HepG2 (cell line): ENCODE data around the gene SLC38A2. TPM values are rescaled to one million over a fixed set of nuclear protein-coding genes. Genes with fewer than 3 reads are reported as not detected.

ENCODE experiments used
- CBX5 ChIP-seq: sonication (generic); formaldehyde crosslinking; IDR thresholded peaks from 2 replicates; pipeline ENCODE4 v1.4.0; 2020; ENCODE audit warnings: missing genetic modification reagents, borderline replicate concordance
- GATAD2A ChIP-seq: IDR thresholded peaks from 2 replicates; pipeline ENCODE4 v1.6.1; 2016
- HNF4A ChIP-seq: sonication (generic); formaldehyde crosslinking; IDR thresholded peaks from 2 replicates; pipeline ENCODE4 v1.4.0; 2020; ENCODE audit warnings: missing genetic modification reagents
- MED1 ChIP-seq: sonication (generic); formaldehyde crosslinking; IDR thresholded peaks from 2 replicates; pipeline ENCODE4 v1.4.0; 2020; ENCODE audit warnings: missing genetic modification reagents
- NBN ChIP-seq: fragments of 450-650 bp; conservative IDR thresholded peaks from 2 replicates; pipeline ENCODE4 v1.6.1; 2017
- POGZ ChIP-seq: sonication (generic); formaldehyde crosslinking; IDR thresholded peaks from 2 replicates; pipeline ENCODE4 v1.4.0; 2020; ENCODE audit warnings: mild to moderate bottlenecking, missing genetic modification reagents
- SALL1 ChIP-seq: sonication (generic); formaldehyde crosslinking; IDR thresholded peaks from 2 replicates; pipeline ENCODE4 v1.8.0; 2022; ENCODE audit warnings: mild to moderate bottlenecking, missing genetic modification reagents
- SAP130 ChIP-seq: IDR thresholded peaks from 2 replicates; pipeline ENCODE4 v1.6.1; 2016; ENCODE audit warnings: low read depth
- SOX5 ChIP-seq: IDR thresholded peaks from 2 replicates; pipeline ENCODE4 v1.6.1; 2016; ENCODE audit warnings: borderline replicate concordance
- ZFY ChIP-seq: sonication (generic); formaldehyde crosslinking; IDR thresholded peaks from 2 replicates; pipeline ENCODE4 v1.4.0; 2020; ENCODE audit warnings: missing genetic modification reagents
- ZNF274 ChIP-seq: sonication (generic); formaldehyde crosslinking; IDR thresholded peaks from 2 replicates; pipeline ENCODE4 v1.5.1; 2020; ENCODE audit warnings: mild to moderate bottlenecking, missing genetic modification reagents
- ZNF331 ChIP-seq: sonication (generic); formaldehyde crosslinking; IDR thresholded peaks from 2 replicates; pipeline ENCODE4 v1.4.0; 2020; ENCODE audit warnings: missing genetic modification reagents
- ZNF652 ChIP-seq: IDR thresholded peaks from 2 replicates; pipeline ENCODE4 v1.6.1; 2016; ENCODE audit warnings: low read depth, borderline replicate concordance
- ZNF780A ChIP-seq: sonication (generic); formaldehyde crosslinking; IDR thresholded peaks from 2 replicates; pipeline ENCODE4 v1.8.0; 2022; ENCODE audit warnings: mild to moderate bottlenecking, missing genetic modification reagents, moderate library complexity
- polyA plus RNA-seq, 8 experiments: library from polyadenylated mRNA; depleted of rRNA in 3 of 8; stranded (reverse) in 7 of 8; unstranded in 1 of 8; fragments of >200 nt; fragmentation: Illumina TruSeq in 4 of 8; extraction: Trizol in 4 of 8; gene quantifications; 2 replicates each; pipeline versions ENCODE4 v1.2.1 to v1.2.3, GENCODE V29; 2011 to 2016; ENCODE audit warnings: low read depth in 4 of 8, missing spikeins in 1 of 8, mixed read lengths in 1 of 8; ENCODE audit not compliant: insufficient read depth in 1 of 8
- total RNA-seq, 5 experiments: library from RNA; depleted of rRNA; stranded (reverse); fragments of >200 nt; fragmentation: Illumina TruSeq; extraction: Trizol; gene quantifications; 2 replicates each; pipeline ENCODE4 v1.2.3, GENCODE V29; 2016; ENCODE audit warnings: low read depth in 1 of 5
- TF ChIP-seq, protein P1 (sequence below): sonication (generic); formaldehyde crosslinking; IDR thresholded peaks from 2 replicates; pipeline ENCODE4 v1.5.1; 2020; ENCODE audit warnings: missing genetic modification reagents, mild to moderate bottlenecking, borderline replicate concordance
- TF ChIP-seq, protein P2 (sequence below): sonication (generic); formaldehyde crosslinking; conservative IDR thresholded peaks from 2 replicates; pipeline ENCODE4 v1.4.0; 2020; ENCODE audit warnings: mild to moderate bottlenecking, missing genetic modification reagents, moderate library complexity
- TF ChIP-seq, protein P3 (sequence below): IDR thresholded peaks from 2 replicates; pipeline ENCODE4 v1.4.0; 2020; ENCODE audit warnings: mild to moderate bottlenecking, missing genetic modification reagents
- TF ChIP-seq, protein P4 (sequence below): IDR thresholded peaks from 2 replicates; pipeline ENCODE4 v1.6.1; 2016; ENCODE audit warnings: low read depth
- TF ChIP-seq, protein P5 (sequence below): sonication (generic); formaldehyde crosslinking; IDR thresholded peaks from 2 replicates; pipeline ENCODE4 v1.5.0; 2020; ENCODE audit warnings: missing genetic modification reagents

The SLC38A2 gene
- total and polyA plus RNA-seq, 2 of the 13 experiments (the other 11 are each of a cell fraction or from before 2014, with no cell fraction given) = 368 to 880 TPM

DNA sequence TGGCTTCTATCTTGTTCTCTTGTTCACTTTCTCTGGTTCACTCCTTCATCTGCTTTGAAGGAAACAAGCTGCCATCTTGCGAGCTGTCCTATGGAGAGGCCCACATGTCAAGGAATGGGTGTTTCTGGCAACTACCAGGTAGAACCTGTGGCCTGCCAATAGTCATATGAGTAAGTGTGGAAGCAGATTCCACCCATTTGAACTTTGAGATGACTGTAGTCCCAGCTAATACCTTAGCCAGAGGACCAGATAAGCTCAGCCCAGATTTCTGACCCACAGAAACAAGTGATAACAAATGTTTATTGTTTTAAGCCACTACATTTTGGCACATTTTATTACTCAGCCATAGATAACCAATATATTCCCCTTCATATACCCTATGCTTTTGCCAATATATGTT is 4.0 kb upstream of the SLC38A2 start (continued):
- TF ChIP-seq ZFY (CRISPR knock-in tag) = 0 out of 2 replicates have a peak, but pooled peaks have one; percentile 22
- TF ChIP-seq SALL1 = 0 out of 2 replicates have a peak, but pooled peaks have one; percentile 28
- 0 out of 2 replicates have a peak, but pooled peaks have one; percentile 31 for TF ChIP-seq POGZ (CRISPR knock-in tag)
- TF ChIP-seq, protein P1, sequence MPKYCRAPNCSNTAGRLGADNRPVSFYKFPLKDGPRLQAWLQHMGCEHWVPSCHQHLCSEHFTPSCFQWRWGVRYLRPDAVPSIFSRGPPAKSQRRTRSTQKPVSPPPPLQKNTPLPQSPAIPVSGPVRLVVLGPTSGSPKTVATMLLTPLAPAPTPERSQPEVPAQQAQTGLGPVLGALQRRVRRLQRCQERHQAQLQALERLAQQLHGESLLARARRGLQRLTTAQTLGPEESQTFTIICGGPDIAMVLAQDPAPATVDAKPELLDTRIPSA (CRISPR knock-in tag) = no peak
- no peak for TF ChIP-seq NBN
- 0 out of 2 replicates have a peak, but pooled peaks have one; percentile 14 for TF ChIP-seq ZNF331
- no peak for TF ChIP-seq ZNF780A
- TF ChIP-seq, protein P2, sequence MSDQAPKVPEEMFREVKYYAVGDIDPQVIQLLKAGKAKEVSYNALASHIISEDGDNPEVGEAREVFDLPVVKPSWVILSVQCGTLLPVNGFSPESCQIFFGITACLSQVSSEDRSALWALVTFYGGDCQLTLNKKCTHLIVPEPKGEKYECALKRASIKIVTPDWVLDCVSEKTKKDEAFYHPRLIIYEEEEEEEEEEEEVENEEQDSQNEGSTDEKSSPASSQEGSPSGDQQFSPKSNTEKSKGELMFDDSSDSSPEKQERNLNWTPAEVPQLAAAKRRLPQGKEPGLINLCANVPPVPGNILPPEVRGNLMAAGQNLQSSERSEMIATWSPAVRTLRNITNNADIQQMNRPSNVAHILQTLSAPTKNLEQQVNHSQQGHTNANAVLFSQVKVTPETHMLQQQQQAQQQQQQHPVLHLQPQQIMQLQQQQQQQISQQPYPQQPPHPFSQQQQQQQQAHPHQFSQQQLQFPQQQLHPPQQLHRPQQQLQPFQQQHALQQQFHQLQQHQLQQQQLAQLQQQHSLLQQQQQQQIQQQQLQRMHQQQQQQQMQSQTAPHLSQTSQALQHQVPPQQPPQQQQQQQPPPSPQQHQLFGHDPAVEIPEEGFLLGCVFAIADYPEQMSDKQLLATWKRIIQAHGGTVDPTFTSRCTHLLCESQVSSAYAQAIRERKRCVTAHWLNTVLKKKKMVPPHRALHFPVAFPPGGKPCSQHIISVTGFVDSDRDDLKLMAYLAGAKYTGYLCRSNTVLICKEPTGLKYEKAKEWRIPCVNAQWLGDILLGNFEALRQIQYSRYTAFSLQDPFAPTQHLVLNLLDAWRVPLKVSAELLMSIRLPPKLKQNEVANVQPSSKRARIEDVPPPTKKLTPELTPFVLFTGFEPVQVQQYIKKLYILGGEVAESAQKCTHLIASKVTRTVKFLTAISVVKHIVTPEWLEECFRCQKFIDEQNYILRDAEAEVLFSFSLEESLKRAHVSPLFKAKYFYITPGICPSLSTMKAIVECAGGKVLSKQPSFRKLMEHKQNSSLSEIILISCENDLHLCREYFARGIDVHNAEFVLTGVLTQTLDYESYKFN (CRISPR knock-in tag) = 0 out of 2 replicates have a peak, but pooled peaks have one; percentile 14
- peak; percentile 51 for TF ChIP-seq GATAD2A (CRISPR knock-in tag)
- no peak for TF ChIP-seq ZNF274 (CRISPR knock-in tag)
- TF ChIP-seq, protein P3, sequence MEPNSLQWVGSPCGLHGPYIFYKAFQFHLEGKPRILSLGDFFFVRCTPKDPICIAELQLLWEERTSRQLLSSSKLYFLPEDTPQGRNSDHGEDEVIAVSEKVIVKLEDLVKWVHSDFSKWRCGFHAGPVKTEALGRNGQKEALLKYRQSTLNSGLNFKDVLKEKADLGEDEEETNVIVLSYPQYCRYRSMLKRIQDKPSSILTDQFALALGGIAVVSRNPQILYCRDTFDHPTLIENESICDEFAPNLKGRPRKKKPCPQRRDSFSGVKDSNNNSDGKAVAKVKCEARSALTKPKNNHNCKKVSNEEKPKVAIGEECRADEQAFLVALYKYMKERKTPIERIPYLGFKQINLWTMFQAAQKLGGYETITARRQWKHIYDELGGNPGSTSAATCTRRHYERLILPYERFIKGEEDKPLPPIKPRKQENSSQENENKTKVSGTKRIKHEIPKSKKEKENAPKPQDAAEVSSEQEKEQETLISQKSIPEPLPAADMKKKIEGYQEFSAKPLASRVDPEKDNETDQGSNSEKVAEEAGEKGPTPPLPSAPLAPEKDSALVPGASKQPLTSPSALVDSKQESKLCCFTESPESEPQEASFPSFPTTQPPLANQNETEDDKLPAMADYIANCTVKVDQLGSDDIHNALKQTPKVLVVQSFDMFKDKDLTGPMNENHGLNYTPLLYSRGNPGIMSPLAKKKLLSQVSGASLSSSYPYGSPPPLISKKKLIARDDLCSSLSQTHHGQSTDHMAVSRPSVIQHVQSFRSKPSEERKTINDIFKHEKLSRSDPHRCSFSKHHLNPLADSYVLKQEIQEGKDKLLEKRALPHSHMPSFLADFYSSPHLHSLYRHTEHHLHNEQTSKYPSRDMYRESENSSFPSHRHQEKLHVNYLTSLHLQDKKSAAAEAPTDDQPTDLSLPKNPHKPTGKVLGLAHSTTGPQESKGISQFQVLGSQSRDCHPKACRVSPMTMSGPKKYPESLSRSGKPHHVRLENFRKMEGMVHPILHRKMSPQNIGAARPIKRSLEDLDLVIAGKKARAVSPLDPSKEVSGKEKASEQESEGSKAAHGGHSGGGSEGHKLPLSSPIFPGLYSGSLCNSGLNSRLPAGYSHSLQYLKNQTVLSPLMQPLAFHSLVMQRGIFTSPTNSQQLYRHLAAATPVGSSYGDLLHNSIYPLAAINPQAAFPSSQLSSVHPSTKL = peak; percentile 22; the same call in 1 of the 2 replicates
- peak; percentile 57 for TF ChIP-seq MED1 (CRISPR knock-in tag)
- TF ChIP-seq SOX5 = peak; percentile 20; the same call in 1 of the 2 replicates
- TF ChIP-seq SAP130 (CRISPR knock-in tag) = peak; percentile 24; the same call in 1 of the 2 replicates
- TF ChIP-seq, protein P4, sequence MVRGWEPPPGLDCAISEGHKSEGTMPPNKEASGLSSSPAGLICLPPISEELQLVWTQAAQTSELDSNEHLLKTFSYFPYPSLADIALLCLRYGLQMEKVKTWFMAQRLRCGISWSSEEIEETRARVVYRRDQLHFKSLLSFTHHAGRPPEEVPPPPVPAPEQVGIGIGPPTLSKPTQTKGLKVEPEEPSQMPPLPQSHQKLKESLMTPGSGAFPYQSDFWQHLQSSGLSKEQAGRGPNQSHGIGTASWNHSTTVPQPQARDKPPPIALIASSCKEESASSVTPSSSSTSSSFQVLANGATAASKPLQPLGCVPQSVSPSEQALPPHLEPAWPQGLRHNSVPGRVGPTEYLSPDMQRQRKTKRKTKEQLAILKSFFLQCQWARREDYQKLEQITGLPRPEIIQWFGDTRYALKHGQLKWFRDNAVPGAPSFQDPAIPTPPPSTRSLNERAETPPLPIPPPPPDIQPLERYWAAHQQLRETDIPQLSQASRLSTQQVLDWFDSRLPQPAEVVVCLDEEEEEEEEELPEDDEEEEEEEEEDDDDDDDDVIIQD = peak; percentile 50; the same call in 1 of the 2 replicates
- TF ChIP-seq CBX5 (CRISPR knock-in tag) = no peak
- TF ChIP-seq ZNF652 (CRISPR knock-in tag) = no peak
- TF ChIP-seq HNF4A (CRISPR knock-in tag) = peak; percentile 66
- TF ChIP-seq, protein P5, sequence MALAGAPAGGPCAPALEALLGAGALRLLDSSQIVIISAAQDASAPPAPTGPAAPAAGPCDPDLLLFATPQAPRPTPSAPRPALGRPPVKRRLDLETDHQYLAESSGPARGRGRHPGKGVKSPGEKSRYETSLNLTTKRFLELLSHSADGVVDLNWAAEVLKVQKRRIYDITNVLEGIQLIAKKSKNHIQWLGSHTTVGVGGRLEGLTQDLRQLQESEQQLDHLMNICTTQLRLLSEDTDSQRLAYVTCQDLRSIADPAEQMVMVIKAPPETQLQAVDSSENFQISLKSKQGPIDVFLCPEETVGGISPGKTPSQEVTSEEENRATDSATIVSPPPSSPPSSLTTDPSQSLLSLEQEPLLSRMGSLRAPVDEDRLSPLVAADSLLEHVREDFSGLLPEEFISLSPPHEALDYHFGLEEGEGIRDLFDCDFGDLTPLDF = no peak
